Progenitor cell of endocrine pancreas (in vitro differentiated cells): Measurements from ENCODE around the gene MMP23B. TPM values are rescaled to one million over a fixed set of nuclear protein-coding genes. Genes with fewer than 3 reads are reported as not detected.
"Not testable (repeated sequence)": the region's sequence is repeated elsewhere in the genome, so short reads cannot be mapped to it uniquely, and the experiment has no call there.

ENCODE experiments used
- DNase-seq: peaks from one replicate; pipeline ENCODE4 v3.0.0; 2021; ENCODE audit warnings: low spot score; ENCODE audit not compliant: unreplicated experiment
- H3K27ac Mint-ChIP-seq: 2 replicates; pipeline ENCODE4 v1.8.0; 2021; ENCODE audit warnings: mild to moderate bottlenecking, moderate library complexity, mixed read lengths
- H3K27me3 Mint-ChIP-seq: 2 replicates; pipeline ENCODE4 v1.8.0; 2021; ENCODE audit warnings: mixed read lengths
- H3K36me3 Mint-ChIP-seq: 2 replicates; pipeline ENCODE4 v1.8.0; 2022; ENCODE audit warnings: mixed read lengths; ENCODE audit not compliant: insufficient read depth
- H3K4me1 Mint-ChIP-seq: 2 replicates; pipeline ENCODE4 v1.8.0; 2021; ENCODE audit warnings: low read depth, mixed read lengths
- H3K4me3 Mint-ChIP-seq: 2 replicates; pipeline ENCODE4 v1.8.0; 2021; ENCODE audit warnings: low read depth, mild to moderate bottlenecking, moderate library complexity, mixed read lengths
- H3K9me3 Mint-ChIP-seq: 2 replicates; pipeline ENCODE4 v1.8.0; 2021; ENCODE audit warnings: low read depth, mixed read lengths
- total RNA-seq: library from RNA; stranded (reverse); gene quantifications from 2 replicates; pipeline ENCODE4 v1.2.1, GENCODE V29; 2021
- TF ChIP-seq, protein P1 (sequence below): fragments of 200-600 bp; sonication (generic); IDR thresholded peaks from one replicate; pipeline ENCODE4 v1.5.0; 2021; ENCODE audit warnings: antibody characterized with exemption, mild to moderate bottlenecking; ENCODE audit not compliant: unreplicated experiment

MMP23B gene
- total RNA-seq, 1 donor from 2014 or later = 4.4 TPM

DNA sequence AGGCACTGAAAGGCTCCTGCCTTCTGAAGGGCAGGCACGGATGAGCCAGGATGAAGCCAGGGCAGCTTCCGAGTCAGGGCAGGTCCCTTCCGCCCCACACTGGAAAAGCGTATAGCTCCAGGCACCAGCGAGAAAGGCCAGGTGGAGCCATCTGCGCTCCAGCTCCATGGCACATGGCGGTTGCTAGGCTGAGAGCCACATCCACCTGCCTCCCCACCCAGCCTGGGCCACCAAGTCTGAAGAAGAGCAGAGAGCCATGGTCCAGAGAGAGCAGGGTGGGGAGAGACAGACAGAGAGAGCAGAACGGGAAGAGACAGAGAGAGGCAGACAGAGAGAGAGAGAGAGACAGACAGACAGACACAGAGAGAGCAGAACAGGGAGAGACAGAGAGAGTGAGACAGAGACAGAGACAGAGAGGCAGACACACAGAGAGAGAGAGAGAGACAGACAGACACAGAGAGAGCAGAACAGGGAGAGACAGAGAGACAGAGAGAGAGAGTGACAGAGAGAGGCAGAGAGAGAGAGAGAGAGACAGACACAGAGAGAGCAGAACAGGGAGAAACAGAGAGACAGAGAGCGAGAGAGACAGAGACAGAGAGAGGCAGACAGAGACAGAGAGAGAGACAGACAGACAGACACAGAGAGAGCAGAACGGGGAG lies 37.2 kb upstream of the MMP23B start:
- DNase-seq = no peak
- Mint-ChIP-seq H3K27ac (no peak overlapping the region), H3K4me1 (peaks cover 3% of the 10 kb centered on the region), H3K36me3 (no peaks in the 10 kb centered on the region), H3K9me3 (no peaks in the 10 kb centered on the region), H3K27me3 (peaks cover 28% of the 10 kb centered on the region), H3K4me3 (no peak overlapping the region)
- TF ChIP-seq, protein P1, sequence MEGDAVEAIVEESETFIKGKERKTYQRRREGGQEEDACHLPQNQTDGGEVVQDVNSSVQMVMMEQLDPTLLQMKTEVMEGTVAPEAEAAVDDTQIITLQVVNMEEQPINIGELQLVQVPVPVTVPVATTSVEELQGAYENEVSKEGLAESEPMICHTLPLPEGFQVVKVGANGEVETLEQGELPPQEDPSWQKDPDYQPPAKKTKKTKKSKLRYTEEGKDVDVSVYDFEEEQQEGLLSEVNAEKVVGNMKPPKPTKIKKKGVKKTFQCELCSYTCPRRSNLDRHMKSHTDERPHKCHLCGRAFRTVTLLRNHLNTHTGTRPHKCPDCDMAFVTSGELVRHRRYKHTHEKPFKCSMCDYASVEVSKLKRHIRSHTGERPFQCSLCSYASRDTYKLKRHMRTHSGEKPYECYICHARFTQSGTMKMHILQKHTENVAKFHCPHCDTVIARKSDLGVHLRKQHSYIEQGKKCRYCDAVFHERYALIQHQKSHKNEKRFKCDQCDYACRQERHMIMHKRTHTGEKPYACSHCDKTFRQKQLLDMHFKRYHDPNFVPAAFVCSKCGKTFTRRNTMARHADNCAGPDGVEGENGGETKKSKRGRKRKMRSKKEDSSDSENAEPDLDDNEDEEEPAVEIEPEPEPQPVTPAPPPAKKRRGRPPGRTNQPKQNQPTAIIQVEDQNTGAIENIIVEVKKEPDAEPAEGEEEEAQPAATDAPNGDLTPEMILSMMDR = no peak

- not testable (repeated sequence) for H3K4me3 Mint-ChIP-seq, H3K36me3 Mint-ChIP-seq, H3K27ac Mint-ChIP-seq, H3K4me1 Mint-ChIP-seq, H3K9me3 Mint-ChIP-seq, DNase-seq
- H3K27me3 Mint-ChIP-seq = peaks cover 27% of the 10 kb centered on the region
These were observed 36.6 kb upstream of the MMP23B start for GRCh38 chr1:1595341-1595740.

- TF ChIP-seq, protein P1 = no peak
- H3K36me3 Mint-ChIP-seq = no peaks in the 10 kb centered on the region
- no peak for DNase-seq
- H3K4me3 Mint-ChIP-seq = no peak overlapping the region
- peaks cover 24% of the 10 kb centered on the region for H3K27me3 Mint-ChIP-seq
- H3K27ac Mint-ChIP-seq = no peak overlapping the region
- H3K4me1 Mint-ChIP-seq = peaks cover 3% of the 10 kb centered on the region
- H3K9me3 Mint-ChIP-seq = no peaks in the 10 kb centered on the region
These were observed 35.3 kb upstream of the MMP23B start for GRCh38 chr1:1596493-1597274.

- Mint-ChIP-seq H3K27me3 (peaks cover 27% of the 10 kb centered on the region), H3K27ac (peak overlapping the region; percentile 45), H3K4me1 (peaks cover 3% of the 10 kb centered on the region), H3K36me3 (no peaks in the 10 kb centered on the region), H3K9me3 (no peaks in the 10 kb centered on the region), H3K4me3 (peak overlapping the region; percentile 11)
- TF ChIP-seq, protein P1 = peak; percentile 35
- no peak for DNase-seq
These were observed 34.6 kb upstream of the MMP23B start for GRCh38 chr1:1597275-1597930.

DNA sequence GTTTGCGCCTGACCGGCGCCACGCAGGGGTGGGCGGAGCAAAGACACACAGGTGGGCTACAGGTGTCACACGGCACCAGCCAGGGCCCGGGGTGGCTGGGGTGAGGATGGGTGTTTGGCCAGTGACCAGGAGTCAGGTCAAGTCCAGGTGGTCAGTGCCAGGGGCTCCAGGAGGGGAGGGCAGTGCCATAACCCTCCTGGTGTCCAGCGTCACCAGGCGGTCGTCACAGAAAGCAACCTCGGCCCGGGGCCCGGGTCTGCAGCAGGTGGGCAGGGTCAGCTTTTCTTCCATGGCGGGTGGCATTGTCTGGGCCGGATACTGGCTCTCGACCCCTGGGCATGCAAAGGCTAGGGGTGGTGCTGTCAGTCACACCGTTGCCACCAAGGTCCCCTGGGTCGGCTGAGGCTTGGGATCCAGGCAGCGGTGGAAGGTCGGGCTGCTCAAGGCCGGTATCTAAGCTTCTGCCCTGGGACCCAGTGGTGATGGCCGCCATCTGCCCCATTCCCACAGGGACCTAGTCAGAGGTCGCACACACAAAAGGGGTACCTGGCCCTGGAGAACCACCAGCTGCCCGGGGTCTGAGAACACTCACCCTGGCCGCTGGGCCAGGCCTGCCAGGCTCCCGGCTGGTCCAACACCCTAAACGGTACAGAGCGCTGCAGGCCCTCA lies 33.8 kb upstream of the MMP23B start:
- H3K9me3 Mint-ChIP-seq = no peaks in the 10 kb centered on the region
- H3K27me3 Mint-ChIP-seq = peaks cover 35% of the 10 kb centered on the region
- peak overlapping the region; percentile 72 for H3K4me3 Mint-ChIP-seq
- peaks cover 3% of the 10 kb centered on the region for H3K4me1 Mint-ChIP-seq
- DNase-seq = no peak
- H3K36me3 Mint-ChIP-seq = no peaks in the 10 kb centered on the region
- peak overlapping the region; percentile 45 for H3K27ac Mint-ChIP-seq
- TF ChIP-seq, protein P1 = no peak
